Islet of Langerhans (tissue), 1 donor: ENCODE data around the gene GPR25.

Experiments used
- FAIRE-seq: peaks from one replicate; lab custom pipeline; 2011; peaks lifted over from hg19 to GRCh38; lab: Jason Lieb, UNC

GPR25 gene, protein sequence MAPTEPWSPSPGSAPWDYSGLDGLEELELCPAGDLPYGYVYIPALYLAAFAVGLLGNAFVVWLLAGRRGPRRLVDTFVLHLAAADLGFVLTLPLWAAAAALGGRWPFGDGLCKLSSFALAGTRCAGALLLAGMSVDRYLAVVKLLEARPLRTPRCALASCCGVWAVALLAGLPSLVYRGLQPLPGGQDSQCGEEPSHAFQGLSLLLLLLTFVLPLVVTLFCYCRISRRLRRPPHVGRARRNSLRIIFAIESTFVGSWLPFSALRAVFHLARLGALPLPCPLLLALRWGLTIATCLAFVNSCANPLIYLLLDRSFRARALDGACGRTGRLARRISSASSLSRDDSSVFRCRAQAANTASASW

DNA sequence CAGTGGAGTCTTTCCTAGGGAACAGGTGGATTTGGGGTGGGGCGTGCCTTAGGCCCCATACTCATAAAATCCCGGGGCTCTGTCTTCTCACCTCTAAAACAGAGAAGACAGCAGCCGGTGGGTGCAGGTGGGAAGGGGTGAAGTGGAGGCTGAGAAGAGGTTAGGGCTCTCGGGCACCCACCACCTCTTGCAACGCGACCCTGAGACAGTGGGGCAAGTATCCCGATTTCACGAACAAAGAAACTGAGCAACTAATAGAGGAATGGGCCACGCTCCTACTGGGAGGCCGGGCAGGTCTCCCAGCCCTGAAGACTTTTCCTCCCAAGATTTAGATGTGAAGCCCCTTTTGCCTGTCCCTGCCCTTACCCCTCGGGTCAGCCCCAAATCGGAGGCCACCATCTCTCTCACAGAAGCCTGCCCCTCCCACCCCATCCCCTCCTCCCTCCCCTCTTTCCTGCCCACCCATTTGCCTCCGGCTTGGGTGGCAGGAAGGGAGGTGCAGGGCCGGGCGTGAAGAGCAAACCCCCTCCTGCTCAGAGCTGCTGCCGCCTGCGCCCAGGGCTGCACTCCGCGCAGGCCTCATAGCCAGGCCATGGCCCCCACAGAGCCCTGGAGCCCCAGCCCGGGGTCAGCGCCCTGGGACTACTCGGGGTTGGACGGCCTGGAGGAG is at the start of gene GPR25:
Gene GPR25 (plus strand): TSS at position 536 of the 670 bp plus-strand sequence. CDS start 57 bp downstream, at position 593.
- no peak for FAIRE-seq

DNA sequence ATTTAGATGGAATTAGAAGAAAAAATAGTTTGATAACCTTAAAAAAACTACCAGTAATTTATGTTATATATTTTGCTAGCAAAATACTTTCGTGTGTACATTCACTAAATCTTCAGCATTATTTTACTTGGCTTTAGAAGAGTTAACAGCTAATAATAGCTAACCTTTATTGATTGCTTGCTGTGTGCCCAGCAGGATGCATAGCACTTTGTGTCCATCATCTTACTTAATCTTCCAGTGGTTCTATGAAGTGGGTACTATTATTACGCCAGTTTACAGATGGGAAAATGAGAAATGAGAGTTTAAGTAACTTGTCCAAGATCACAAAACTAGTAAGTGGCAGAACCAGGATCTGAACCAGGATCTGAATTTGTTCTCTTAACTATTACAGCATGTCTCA is 41.7 kb upstream of the GPR25 start:
- no peak for FAIRE-seq

DNA sequence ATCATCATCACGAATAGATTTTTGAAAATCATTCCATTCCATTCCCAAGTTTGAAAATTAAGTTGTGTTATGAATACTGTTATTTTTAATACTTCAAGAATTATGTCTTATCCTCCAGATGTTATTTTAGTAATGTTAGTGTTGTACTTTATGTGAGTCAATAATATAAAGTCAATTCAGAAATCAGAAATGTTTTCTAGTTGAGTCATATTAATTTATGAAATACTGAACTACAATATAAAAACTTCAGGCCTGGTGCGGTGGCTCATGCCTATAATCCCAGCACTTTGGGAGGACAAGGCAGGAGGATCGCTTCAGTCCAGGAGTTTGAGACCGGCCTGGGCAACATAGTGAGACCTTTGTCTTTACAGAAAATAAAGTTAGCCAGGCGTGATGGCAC is 38.4 kb upstream of the GPR25 start:
- FAIRE-seq, result no peak

DNA sequence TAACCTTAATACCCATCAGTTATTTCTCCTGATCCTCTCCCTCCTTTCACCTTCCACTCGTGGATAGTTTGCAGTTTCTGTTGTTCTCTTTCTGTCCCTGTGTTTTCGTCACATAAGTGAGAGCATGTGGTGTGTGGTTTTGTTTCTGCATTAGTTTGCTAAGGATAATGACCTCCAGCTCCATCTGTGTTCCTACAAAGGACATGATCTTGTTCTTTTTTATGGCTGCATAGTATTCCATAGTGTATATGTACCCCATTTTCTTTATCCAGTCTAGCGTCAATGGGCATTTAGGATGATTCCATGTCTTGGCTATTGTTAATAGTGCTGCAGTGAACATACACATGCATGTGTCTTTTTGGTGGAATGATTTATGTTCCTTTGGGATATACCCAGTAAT is 36.6 kb upstream of the GPR25 start:
- FAIRE-seq, result no peak

DNA sequence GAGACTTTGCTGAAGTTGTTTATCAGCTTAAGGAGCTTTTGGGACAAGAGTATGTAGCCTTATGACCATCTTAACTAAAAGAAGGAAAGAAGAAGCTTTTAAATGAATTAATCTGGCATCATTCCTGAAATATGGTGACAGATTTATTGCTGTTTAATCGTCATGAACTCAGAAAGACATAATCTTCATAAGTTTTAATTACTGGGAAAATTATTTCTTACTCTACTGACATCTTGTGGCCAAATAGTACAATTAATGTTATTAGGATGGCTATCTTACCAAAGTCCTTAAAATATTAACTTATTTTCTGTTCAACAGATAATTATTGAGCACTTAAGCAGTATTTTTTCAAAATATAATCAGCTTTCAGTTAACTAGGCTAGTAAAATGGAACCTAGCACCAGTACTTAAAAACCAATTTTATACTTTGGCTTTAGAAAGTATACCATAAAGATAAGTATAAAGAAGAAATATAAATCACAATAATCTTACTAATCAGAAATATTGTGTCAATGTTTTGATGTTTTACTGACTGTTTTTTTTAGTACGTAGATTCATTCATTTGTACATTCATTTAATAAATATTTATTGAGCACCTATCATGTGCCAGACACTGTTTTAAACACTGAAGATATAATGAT is 34.7 kb upstream of the GPR25 start:
- FAIRE-seq, result peak; percentile 97

DNA sequence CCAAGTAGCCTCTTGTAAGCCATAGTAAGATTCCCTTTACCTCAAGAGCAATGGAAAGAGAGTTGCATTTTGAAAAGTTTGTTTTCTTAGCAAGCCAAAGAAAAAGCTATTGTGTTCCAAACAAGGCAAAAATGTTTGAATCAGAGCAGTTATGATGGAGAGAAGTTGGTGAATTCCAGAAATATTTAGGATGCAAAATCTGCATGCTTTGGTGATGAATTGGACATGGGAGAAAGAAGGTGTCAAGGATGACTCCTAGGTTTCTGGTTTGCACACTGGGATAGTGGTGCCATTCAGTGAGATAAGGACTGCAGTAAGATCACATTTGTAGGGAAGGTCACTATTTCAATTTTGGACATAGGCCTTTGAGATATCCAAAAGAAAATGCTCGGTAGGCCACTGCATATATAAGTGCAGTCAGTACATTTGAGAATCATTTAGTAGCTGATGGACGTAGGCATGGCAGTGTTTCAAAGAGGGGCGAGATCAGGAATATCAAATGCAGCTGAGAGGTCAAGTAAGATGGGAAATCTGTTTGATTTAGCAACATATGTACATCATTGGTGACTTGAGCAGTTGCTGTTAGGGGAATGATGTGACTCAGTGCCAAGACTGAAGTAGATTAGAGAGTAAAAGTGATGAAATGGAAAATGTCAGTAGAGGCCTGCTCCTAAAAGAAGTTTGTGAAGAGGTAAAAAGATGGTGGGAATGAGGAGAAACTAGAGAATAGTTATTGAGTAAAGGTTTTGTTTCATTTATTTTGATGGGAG is 33.9 kb upstream of the GPR25 start:
- FAIRE-seq, result no peak

DNA sequence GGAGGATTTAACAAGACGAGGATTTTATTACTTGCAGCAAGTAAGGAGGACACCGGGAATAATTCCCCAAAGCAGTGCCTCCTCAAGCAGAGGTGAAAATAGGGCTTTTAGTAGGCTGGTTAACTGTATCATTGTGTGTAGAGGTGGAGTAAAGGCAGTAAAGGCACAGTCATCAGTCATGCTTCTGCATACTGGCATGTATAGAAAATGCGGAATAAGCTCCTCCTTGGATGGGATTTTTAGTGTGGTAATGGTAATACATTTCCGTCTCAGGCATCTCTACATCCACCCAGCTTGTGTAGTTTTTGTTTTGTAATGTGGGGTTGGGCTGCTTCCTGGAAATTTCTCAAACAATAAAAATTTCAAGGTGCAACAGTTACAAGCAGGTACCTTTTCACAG is 27.4 kb upstream of the GPR25 start:
- no peak for FAIRE-seq

DNA sequence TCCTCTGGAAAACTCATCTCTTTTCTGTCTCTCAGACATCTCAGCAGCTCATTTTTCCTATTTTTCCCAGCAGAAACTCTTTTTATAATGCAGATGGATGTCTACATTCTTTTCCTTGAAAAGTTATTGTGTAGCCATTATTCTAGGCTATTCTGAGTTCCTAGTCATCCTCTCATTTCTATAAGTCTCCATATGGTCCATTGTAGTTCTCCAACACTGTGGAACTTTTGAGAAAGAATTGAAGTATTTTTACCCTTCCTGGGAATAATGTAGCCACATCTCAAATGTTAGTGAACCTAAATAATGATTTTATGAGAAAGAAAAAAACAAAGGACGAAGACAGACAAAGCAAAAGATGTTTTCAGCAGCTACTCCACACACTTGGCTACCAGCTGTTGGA is 26.4 kb upstream of the GPR25 start:
- no peak for FAIRE-seq

DNA sequence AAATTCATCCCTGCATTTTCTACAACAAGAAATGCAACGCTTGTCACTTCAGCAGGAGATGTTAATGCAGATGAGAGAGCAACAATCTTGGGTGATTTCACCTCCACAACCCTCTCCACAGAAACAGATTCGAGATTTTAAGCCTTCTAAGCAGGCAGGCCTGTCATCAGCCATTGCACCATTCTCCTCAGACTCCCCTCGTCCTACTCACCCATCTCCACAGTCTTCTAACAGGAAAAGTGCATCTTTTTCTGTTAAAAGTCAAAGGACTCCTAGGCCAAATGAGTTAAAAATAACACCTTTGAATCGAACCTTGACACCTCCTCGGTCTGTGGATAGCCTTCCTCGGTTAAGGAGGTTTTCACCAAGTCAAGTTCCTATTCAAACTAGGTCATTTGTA is 23.4 kb upstream of the GPR25 start:
- FAIRE-seq, result no peak

DNA sequence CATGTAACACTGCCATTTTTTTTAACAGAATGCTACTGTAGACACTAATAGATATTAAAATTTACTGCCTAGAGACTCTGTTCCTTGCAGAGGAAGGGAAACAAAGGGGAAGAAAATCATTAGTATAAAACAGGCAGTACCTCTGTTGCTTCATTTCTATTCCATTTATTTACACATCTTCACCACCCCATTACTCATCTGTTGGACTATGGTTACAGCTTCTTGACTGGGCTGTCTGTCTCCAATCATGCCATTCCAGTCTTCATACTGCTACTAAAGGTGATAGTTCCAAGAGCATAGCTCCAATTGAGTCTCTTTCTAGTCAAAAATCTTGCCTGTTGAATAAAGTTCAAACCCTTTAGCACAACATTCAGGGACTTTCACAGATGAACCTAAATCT is 22.2 kb upstream of the GPR25 start:
- no peak for FAIRE-seq

DNA sequence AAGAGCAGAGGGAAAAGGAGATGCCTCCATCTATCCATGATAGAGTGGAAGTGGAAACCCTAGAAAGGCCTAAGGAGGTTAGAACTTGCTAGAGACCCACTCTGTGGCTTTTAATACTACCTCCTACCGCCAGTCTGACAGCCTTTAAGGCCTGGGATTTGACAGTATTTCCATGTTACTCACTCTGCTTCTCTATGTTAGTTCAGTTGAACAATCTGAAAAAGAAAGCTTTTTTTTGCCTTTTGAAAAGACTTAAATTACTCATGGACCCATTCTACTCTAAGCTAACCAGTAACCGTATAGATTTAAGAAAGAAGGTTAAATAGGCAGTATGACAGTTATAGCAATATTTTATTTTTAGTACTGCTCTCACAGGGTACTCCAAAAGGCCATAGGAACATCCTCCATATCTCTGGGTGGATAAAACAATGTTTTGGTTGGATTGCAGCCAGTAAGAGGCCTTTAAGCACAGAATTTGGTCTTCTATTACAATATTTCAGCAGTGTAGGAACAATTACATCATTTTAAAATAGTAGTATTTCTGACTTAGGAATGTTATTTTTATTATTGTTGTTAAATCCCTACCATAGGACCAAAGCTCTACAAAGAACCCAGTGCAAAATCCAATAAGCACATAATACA is 15.9 kb upstream of the GPR25 start:
- FAIRE-seq, result no peak

DNA sequence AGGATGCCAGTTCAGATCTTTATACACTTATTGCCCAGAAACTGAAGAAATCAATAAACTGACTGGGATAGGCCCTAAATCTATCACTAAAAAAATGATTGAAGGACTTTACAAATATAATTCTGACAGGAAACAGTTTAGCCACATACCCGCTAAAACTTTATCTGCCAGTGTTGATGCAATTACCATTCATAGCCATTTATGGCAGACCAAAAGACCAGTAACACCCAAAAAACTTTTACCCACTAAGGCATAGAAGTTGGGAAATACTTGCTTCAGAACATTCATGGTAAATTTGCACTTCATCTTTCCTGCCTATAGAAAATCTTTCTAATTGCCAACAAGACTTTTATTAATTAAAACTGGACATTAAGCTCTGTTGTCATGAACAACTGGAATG is 15.0 kb upstream of the GPR25 start:
- FAIRE-seq, result no peak

DNA sequence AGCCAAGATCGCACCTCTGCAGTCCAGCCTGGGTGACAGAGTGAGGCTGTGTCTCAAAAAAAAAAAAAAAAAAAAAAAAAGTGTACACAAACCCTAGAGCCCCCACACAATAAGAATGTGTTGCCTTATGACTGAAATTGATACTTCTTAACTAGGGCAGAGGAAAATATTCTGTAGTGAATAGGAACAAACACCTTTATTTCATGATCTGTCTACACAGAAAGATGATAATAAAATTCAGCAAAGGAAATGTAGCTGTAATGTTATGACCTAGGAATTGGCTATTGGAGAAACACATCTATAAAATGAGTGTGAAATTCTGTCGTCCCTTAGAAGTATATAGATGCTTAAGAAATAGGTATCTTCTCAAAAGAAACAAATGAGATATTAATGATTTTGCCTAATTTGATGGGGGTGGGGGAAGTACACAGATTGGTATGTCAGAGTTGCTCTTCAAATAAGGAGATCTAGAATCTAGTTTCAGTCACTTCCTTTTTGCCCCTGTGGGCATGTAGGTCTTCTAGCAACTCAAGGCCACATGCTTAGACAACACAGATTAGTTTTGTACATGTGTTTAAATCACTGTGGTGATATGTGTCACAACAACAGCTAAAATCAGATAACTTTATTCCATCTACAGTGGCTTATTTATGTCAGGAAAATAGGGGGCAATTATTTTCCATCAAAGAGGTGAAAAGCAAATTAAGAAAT is 10.7 kb upstream of the GPR25 start:
- FAIRE-seq, result no peak

DNA sequence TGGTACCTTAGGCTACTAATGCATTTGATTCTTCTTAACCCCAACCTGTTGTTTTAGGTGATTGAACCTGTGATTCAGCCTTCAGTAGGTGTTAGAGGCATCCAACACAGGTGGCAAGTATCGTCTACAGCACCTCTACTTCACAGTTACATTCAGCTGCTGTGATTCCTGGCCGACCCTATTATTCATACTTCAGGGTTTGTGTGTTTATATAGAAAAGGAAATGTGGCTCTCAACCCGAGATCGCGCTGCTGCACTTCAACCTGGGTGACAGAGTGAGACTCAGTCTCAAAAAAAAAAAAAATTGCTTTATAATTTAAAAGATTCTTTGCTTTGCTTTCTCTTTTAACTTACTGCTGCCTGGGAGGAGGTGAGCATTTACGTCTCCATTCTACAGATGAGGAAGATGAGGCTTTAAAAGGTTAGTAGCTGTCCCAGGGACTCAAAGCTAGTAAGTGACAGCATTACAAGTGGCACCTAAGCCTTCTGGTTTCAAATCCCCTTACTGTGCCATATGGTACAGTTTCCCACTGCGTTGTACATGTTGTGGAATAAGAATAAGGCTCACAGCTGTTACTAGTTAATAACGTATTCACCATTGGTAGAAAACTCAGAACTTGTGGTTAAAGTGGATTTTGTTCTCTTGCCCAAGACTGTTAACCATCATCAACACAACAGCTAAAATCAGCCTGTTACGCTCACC is 9.9 kb upstream of the GPR25 start:
- no peak for FAIRE-seq

DNA sequence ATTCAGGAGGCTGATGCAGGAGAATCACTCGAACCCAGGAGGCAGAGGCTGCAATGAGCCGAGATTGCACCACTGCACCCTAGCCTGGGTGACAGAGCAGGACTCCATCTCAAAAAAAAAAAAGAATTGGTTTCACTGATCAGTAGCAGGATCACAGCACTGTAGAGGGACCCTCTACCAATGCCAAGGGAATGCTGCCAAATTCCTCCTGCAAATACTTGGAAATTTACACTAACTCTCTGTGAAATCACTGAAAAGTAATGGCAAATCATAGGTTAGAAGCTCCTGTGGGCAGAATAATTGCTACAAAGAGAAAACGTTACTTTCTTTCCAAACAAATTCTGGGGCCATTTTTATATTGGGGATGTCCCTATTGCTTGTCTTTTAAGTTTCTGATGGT is 6.7 kb upstream of the GPR25 start:
- no peak for FAIRE-seq

DNA sequence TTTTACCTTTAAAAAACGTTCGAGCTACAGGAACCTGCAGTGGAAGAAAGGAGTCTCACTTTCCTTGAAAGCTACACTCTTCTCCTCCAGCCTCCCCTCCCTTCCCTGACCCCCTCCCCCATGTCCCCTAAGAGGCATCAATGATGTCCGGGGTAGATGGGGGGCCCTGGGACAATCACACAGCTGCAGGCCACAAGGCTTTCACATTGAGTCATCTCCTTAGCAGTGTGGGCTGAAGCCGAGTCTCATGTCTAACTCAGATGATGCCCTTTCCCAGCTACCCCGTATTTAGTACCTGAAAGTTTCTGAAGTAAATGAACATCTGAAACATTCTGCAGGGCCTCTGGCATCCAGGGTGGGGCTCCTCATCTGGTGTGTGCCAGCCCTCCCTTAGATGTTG is 6.3 kb upstream of the GPR25 start:
- FAIRE-seq, result no peak

DNA sequence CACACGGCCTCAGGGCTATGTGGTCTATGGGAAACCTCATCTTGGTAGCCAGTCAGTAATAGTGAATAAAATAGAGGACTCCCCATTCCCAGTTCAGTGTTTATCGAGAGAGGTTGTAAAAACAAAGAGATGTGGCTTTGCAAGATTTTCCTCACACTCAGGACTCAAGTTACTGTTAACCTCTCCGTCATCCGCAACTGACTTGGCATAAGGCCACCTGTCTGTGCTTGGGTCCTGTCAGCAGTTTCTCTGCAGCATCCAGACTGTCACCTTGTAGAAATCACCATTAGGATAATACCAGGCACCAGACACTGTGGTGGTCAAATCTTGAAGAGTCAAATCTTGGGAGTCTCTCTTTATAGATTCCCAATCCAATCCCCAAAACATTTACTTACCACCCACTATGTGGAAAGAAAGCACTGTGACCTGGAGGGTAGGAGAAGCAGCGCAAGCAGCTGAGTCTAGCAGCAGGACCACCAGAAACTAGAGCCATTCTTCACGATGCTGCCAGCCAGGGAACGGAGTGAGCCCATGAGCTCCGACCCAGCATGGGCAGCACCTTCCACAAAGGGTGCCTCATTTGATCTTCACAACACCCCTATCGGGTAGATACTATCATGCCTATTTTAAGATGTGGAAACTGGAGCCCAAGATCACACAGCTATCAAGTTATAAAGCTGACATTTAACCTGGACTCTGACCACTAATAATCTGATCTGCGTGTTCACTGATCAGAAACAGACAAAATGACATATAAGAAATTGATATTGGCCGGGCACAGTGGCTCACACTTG is 5.6 kb upstream of the GPR25 start:
- no peak for FAIRE-seq

DNA sequence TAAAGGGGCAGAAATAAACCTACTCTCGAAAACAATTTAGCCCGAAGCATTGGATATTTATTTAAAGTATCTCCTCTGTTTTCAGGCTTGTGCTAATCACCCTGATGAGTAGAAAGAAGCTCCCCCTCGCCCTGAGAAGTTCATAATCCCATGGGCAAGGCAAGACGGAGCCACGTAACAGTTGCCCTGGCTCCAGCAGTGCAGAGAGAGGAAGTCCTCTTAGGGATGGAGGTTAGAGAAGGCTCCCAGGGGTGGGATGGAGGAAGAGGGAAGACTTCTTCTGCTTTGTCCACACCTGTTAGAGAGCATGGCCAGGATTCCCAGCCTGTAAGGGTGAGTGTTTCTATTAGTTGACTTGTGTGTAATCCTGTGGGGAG is 3.4 kb upstream of the GPR25 start:
- FAIRE-seq, result no peak

DNA sequence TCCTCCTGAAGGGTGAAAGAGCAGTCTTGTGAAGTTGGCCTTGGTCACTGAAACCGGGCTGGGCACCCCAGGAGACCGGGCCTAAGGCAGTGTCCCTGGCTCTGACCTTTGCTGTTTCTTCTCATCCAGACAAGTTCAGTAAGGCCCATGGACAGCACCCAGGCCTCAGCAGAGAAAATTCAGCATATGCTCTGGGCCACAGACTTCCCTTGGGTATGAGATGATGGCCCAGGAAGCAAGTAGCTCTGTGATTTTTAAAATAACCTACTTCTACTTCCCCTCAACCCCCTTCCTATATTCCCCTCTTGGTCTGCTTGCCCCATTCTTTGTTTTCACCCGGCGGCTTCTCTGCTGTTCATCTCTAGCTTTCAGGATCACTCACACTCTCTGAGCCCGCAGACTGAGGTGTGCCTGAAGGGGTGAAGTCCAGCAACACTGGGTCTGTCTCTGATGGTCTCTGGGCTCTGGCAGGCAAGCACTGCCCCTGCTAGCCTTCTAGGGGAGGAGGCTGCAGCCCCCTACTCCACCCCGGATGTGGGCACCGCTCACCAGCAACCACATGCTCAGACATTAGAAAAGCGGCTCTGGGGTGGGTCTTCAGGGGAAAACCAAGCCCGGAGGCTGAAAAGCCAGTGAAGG is 2.9 kb upstream of the GPR25 start:
- FAIRE-seq, result no peak
